PC-3 (cell line): Measurements from ENCODE around the gene FAM209B. TPM values are rescaled to one million over a fixed set of nuclear protein-coding genes. Genes with fewer than 3 reads are reported as not detected.
"Not testable (repeated sequence)": the region's sequence is repeated elsewhere in the genome, so short reads cannot be mapped to it uniquely, and the experiment has no call there.

Experiments used
- ATAC-seq: fragments of 200-7000 bp; cut with Tn5 transposase; 2 replicates; pipeline ENCODE4 v1.9.1; 2020; ENCODE audit warnings: mild to moderate bottlenecking, moderate library complexity
- BruUV-seq: library from RNA; stranded (reverse); fragments of 400-500 nt; replicated peaks from 2 replicates; lab custom pipeline; 2021; lab: Mats Ljungman, UMichigan
- CTCF ChIA-PET: fragments of 300-600 bp; sonication (Branson Sonifier 250); formaldehyde crosslinking; loops from one replicate; lab custom pipeline; 2022; ENCODE audit warnings: antibody characterized with exemption; lab: Charles Lee
- POLR2A ChIA-PET: fragments of 300-600 bp; sonication (Branson Sonifier 250); formaldehyde crosslinking; loops from one replicate; lab custom pipeline; 2022; ENCODE audit warnings: antibody characterized with exemption; ENCODE audit not compliant: unreplicated experiment; lab: Charles Lee
- DNase-seq: peaks from one replicate; pipeline ENCODE4 v3.0.0-alpha.2; 2015
- H2AFZ ChIP-seq: fragments of 300-600 bp; sonication (generic); 2 replicates; pipeline ENCODE4 v1.6.0; 2016; ENCODE audit warnings: antibody characterized with exemption, low read length
- H3F3A ChIP-seq: fragments of 300-600 bp; sonication (generic); one replicate; pipeline ENCODE4 v1.6.0; 2017; ENCODE audit warnings: antibody characterized with exemption, low read length, control low read depth, mild to moderate bottlenecking; ENCODE audit not compliant: unreplicated experiment
- H3K27ac ChIP-seq: fragments of 300-600 bp; sonication (generic); 2 replicates; pipeline ENCODE4 v1.5.1; 2016; ENCODE audit warnings: mild to moderate bottlenecking, low read length
- H3K27me3 ChIP-seq: fragments of 300-600 bp; sonication (generic); 2 replicates; pipeline ENCODE4 v1.6.1; 2016; ENCODE audit warnings: low read length, mixed read lengths
- H3K36me3 ChIP-seq: fragments of 300-600 bp; sonication (generic); 2 replicates; pipeline ENCODE4 v1.6.1; 2016; ENCODE audit warnings: low read depth, mixed run types, low read length, mixed read lengths
- H3K4me1 ChIP-seq: fragments of 300-600 bp; sonication (generic); 2 replicates; pipeline ENCODE4 v1.5.1; 2016; ENCODE audit warnings: low read length; ENCODE audit not compliant: insufficient read depth
- H3K4me2 ChIP-seq: fragments of 300-600 bp; sonication (generic); 2 replicates; pipeline ENCODE4 v1.6.0; 2016; ENCODE audit warnings: low read length
- H3K4me3 ChIP-seq: fragments of 300-600 bp; sonication (generic); 2 replicates; pipeline ENCODE4 v1.5.1; 2016; ENCODE audit warnings: mild to moderate bottlenecking, low read length, mixed read lengths
- H3K79me2 ChIP-seq: fragments of 300-600 bp; sonication (generic); 2 replicates; pipeline ENCODE4 v1.6.1; 2017; ENCODE audit warnings: low read length, mixed read lengths
- H3K9ac ChIP-seq: fragments of 300-600 bp; sonication (generic); 2 replicates; pipeline ENCODE4 v1.6.0; 2016; ENCODE audit warnings: mild to moderate bottlenecking, low read length
- H3K9me2 ChIP-seq: fragments of 300-600 bp; sonication (generic); replicated peaks from 2 replicates; pipeline ENCODE4 v1.6.1; 2016; ENCODE audit warnings: mixed run types, low read length, mixed read lengths
- H3K9me3 ChIP-seq: fragments of 300-600 bp; sonication (generic); 2 replicates; pipeline ENCODE4 v1.6.1; 2016; ENCODE audit warnings: low read length, mixed read lengths
- H4K20me1 ChIP-seq: fragments of 300-600 bp; sonication (generic); 2 replicates; pipeline ENCODE4 v1.6.1; 2016; ENCODE audit warnings: low read length, mixed read lengths
- EZH2 ChIP-seq: fragments of 300-600 bp; sonication (generic); IDR thresholded peaks from one replicate; pipeline ENCODE4 v1.6.1; 2017; ENCODE audit warnings: antibody characterized with exemption, mild to moderate bottlenecking, low read length; ENCODE audit not compliant: unreplicated experiment
- EZH2phosphoT487 ChIP-seq: fragments of 300-600 bp; sonication (generic); IDR thresholded peaks from 2 replicates; pipeline ENCODE4 v1.6.1; 2018; ENCODE audit warnings: mild to moderate bottlenecking, antibody characterized with exemption, low read length, borderline replicate concordance
- intact Hi-C: fragments of 100-400 bp; cut with micrococcal nuclease; formaldehyde crosslinking; loops from 2 replicates; pipeline ENCODE4 v1.9.0; 2023
- total RNA-seq: library from RNA; depleted of rRNA; stranded (reverse); fragments of >200 nt; gene quantifications from 2 replicates; pipeline ENCODE4 v1.2.3, GENCODE V29; 2014
- TF ChIP-seq, protein P1 (sequence below): fragments of 300-600 bp; sonication (generic); conservative IDR thresholded peaks from 2 replicates; pipeline ENCODE4 v1.5.1; 2017; ENCODE audit warnings: antibody characterized with exemption, low read depth, mild to moderate bottlenecking, low read length

The FAM209B gene
- total RNA-seq, 1 experiment from 2014 or later: 0.58 TPM

DNA sequence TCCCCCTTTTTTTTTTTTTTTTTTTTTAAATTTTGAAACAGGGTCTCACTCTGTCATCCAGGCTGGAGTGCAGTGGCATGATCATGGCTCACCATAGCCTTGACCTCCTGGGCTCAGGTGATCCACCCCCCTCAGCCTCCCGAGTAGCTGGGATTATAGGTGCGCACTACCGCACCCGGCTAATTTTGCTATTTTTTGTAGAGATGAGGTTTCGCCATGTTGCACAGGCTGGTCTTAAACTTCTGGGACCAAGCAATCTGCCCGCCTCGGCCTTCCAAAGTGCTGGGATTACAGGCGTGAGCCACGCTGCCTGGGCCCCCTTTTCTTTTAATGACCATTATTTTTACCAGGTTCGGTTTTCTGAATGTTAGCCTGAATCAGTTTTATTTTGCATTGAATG lies 13.5 kb upstream of the FAM209B start:
- no peak overlapping the region for H2AFZ ChIP-seq
- H3K4me1 ChIP-seq: no peaks in the 10 kb centered on the region
- H3K4me2 ChIP-seq: no peak overlapping the region
- no peak overlapping the region for H3K27ac ChIP-seq
- no peaks in the 10 kb centered on the region for H3K9me2 ChIP-seq
- no peaks in the 10 kb centered on the region for H4K20me1 ChIP-seq
- intact Hi-C loops: no loop called here
- peaks cover 13% of the 10 kb centered on the region for H3K9me3 ChIP-seq
- ChIA-PET POLR2A (no interaction called here), CTCF (no interaction called here)
- no peaks in the 10 kb centered on the region for H3K79me2 ChIP-seq
- TF ChIP-seq, protein P1, sequence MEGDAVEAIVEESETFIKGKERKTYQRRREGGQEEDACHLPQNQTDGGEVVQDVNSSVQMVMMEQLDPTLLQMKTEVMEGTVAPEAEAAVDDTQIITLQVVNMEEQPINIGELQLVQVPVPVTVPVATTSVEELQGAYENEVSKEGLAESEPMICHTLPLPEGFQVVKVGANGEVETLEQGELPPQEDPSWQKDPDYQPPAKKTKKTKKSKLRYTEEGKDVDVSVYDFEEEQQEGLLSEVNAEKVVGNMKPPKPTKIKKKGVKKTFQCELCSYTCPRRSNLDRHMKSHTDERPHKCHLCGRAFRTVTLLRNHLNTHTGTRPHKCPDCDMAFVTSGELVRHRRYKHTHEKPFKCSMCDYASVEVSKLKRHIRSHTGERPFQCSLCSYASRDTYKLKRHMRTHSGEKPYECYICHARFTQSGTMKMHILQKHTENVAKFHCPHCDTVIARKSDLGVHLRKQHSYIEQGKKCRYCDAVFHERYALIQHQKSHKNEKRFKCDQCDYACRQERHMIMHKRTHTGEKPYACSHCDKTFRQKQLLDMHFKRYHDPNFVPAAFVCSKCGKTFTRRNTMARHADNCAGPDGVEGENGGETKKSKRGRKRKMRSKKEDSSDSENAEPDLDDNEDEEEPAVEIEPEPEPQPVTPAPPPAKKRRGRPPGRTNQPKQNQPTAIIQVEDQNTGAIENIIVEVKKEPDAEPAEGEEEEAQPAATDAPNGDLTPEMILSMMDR: no peak
- TF ChIP-seq EZH2phosphoT487 (no peak), EZH2 (no peak)
- H3K36me3 ChIP-seq: peaks cover 55% of the 10 kb centered on the region
- BruUV-seq: no TSS peak
- H3F3A ChIP-seq: no peaks in the 10 kb centered on the region
- no peak overlapping the region for H3K4me3 ChIP-seq
- DNase-seq: no peak
- H3K27me3 ChIP-seq: no peaks in the 10 kb centered on the region
- ATAC-seq: no peak
- no peak overlapping the region for H3K9ac ChIP-seq

DNA sequence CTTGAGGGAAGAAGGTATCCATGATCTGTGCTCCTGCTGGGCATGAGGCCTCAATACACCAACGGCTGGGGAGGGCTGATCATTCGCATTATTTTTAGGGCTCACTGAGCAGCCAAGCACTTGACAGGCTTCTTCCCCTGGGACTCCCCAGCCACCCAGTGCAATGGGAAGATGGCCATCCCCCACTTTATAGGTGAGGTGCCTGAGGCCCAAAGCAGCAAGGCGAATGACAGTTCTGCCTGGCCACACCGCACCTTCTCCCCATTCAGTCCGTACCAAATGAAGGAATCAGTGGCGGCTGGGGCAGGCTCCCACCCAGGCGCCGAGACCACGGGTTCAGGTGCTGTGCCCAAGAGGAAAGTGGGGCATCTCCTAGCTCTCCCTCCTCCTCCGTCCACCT lies 12.9 kb upstream of the FAM209B start:
- H3K36me3 ChIP-seq: peaks cover 55% of the 10 kb centered on the region
- H2AFZ ChIP-seq: no peak overlapping the region
- peaks cover 13% of the 10 kb centered on the region for H3K9me3 ChIP-seq
- ATAC-seq: no peak
- CTCF ChIA-PET: no interaction called here
- H3K4me1 ChIP-seq: no peaks in the 10 kb centered on the region
- no peak for DNase-seq
- POLR2A ChIA-PET: no interaction called here
- BruUV-seq: no TSS peak
- H3F3A ChIP-seq: no peaks in the 10 kb centered on the region
- H3K27ac ChIP-seq: no peak overlapping the region
- no peak overlapping the region for H3K9ac ChIP-seq
- no peaks in the 10 kb centered on the region for H3K79me2 ChIP-seq
- TF ChIP-seq EZH2phosphoT487 (no peak), EZH2 (no peak)
- TF ChIP-seq, protein P1: no peak
- no peak overlapping the region for H3K4me3 ChIP-seq
- no peaks in the 10 kb centered on the region for H4K20me1 ChIP-seq
- no peaks in the 10 kb centered on the region for H3K27me3 ChIP-seq
- intact Hi-C loops: no loop called here
- H3K4me2 ChIP-seq: no peak overlapping the region
- H3K9me2 ChIP-seq: no peaks in the 10 kb centered on the region

DNA sequence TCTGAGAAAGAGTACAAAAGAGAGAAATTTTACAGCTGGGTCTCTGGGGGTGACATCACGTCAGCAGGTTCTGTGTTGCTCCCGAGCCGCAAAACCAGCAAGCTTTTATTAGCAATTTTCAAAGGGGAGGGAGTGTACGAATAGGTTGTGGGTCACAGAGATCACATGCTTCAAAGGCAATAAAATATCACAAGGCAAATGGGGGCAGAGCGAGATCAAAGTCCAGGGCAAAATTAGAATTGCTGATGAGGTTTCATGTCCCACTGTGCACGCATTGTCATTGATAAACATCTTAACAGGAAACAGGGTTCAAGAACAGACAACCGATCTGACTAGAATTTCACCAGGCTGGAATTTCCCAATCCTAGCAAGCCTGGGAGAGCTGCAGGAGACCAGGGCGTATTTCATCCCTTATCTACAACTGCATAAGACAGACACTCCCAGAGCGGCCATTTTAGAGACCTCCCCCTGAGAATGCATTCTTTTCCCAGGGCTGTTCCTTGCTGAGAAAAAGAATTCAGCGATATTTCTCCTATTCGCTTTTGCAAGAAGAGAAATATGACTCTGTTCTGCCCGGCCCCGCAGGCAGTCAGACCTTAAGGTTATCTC lies 12.2 kb upstream of the FAM209B start:
- H3K9me3 ChIP-seq: peaks cover 13% of the 10 kb centered on the region
- DNase-seq, H3K9ac ChIP-seq, H3K4me2 ChIP-seq, H3K79me2 ChIP-seq, BruUV-seq, H3K27ac ChIP-seq, intact Hi-C loops, H3K9me2 ChIP-seq, H2AFZ ChIP-seq, POLR2A ChIA-PET, H3K4me1 ChIP-seq, H3K4me3 ChIP-seq, ATAC-seq, CTCF ChIA-PET, H3K27me3 ChIP-seq, H4K20me1 ChIP-seq, H3F3A ChIP-seq: not testable (repeated sequence)
- H3K36me3 ChIP-seq: peaks cover 55% of the 10 kb centered on the region
